Activated CD4-positive, alpha-beta T cell treated with anti-CD3 and anti-CD28 coated beads, Interleukin-2, amount 50 U/mL, for 4 hours (primary cell): ENCODE measurements around the gene TFEC.

ENCODE experiments used
- DNase-seq, 2 experiments: peaks; one replicate each; pipeline ENCODE4 v3.0.0-alpha.2; 2020

TFEC gene

DNA sequence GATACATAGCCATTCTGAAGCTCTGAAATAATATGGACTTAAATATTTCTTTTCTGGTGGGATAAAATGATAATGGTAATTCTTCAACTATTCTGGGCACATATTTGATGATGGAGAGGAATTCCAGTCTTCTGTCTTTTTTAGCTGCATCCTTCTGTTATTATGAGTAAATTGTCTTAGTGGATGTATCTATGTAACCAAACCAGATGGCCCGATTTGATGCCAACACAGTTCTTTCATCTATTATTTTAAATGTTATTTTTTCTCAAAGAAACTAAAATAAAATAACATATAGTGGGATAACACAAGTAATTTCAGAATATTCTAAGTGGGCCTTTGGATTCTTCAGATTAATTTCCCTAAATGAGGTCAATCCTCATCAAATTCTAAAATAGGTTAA lies 110.2 kb downstream of the TFEC start:
- no peak for DNase-seq

DNA sequence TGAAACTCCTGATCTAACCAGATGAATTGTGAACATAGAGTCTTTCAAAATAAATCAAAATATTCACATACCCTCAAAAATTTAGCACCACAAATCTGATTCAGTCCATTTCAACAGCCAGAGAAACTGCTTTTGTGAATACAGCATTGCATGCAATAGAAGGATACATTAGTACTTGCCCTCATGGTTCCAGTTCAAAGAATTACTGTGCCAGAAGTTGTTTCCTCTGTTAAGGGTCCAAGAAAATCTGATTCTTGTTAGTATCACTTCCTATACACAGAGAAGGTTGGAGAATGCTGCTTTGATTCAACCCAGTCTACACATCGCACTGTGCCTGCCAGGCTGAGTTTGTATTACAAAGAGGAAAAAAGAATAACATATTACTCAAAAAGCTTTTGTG lies 115.6 kb downstream of the TFEC start:
- no peak for DNase-seq

DNA sequence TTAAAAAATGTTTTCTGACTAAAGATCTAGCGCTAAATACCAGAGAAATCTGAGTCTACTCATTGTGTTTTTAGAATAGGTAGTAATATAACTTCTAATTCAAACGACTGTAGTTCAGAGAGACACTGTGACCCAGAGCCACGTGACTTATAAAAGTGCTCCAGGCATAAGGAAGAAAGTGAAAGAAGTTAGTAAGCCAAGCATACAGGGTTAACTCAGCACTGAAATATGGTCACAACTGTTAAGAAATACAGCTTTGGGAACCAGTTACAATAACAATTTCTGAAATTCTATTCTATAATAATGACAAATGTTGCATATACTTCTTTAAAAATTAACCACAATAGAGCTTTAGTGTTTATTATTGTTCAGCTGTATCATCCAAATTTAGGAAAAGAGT lies 119.1 kb downstream of the TFEC start:
- DNase-seq = no peak

DNA sequence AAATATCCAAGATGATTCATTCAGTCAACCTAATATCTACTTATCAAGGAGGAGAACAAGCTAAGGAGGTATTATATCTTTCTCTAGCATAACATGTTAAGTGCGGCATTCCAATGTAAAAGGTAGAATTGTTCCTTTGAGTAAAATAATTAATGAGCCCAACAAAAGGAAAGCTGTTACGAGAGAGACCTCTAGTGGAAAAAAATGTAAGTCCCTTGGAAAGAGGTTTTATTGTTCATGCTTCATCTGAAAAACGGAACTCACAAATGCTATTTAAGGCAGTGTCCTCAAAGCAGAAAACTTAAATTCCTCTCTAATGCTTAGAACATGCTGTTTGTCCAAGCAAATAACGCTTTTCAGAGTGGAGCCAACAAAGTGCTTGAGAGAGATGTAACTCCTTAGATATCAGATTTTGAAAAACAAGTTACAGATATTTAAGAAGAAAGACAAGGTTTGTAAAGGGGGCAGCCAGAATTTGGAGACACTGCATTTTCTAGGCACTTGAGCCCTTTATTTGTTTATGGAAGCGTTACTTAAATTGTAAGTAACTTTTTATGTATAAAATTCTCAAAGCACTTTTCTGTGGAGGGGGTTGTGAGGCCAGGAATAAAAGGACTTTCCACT lies 119.9 kb downstream of the TFEC start:
- no peak for DNase-seq

DNA sequence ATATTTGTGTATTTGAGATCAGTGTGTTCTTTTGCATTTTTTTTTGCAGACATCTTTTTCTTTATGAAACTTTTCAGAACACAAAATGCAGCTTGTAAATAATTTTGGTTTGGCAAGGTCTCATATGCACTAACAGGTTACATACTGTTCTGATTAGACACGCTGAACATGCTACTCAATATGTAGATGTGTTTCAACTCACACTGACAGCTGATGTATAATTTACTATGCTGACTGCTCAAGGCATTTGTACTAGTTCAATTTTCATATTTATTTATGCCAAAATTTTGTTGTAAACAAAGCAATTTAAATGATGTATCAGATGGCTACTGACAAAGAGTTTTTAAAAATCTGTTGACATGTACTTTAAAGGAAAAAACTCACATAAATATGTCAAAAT lies 123.8 kb downstream of the TFEC start:
- DNase-seq = no peak

DNA sequence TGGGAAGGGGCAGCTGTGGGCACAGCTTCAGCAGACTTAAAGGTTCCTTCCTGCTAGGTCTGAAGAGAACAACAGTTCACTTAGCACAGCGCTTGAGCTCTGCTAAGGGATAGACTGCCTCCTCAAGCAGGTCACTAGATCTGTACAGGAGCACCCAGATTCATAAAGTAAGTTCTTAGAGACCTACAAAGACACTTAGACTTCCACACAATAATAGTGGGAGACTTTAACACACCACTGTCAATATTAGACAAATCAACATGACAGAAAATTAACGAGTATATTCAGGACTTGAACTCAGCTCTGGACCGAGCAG lies 140.9 kb downstream of the TFEC start:
- no peak for DNase-seq

DNA sequence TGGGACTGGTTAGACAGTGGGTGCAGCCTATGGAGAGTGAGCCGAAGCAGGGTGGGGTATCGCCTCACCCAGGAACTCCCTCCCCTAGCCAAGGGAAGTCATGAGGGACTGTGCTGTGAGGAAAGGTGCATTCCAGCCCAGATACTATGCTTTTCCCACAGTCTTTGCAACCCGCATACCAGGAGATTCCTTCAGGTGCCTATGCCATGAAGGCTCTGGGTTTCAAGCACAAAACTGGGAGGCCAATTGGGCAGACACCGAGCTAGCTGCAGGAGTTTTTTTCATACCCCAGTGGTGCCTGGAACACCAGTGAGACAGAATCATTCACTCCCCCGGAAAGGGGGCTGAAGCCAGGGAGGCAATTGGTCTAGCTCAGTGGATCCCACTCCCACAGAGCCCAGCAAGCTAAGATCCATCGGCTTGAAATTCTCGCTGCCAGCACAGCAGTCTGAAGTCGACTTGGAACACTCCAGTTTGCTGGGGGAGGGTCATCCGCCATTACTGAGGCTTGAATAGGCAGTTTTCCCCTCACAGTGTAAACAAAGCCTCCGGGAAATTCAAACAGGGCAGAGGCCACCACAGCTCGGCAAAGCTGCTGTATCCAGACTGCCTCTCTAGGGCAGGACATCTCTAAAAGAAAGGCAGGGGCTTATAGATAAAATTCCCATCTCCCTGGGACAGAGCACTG lies 141.4 kb downstream of the TFEC start:
- no peak for DNase-seq

DNA sequence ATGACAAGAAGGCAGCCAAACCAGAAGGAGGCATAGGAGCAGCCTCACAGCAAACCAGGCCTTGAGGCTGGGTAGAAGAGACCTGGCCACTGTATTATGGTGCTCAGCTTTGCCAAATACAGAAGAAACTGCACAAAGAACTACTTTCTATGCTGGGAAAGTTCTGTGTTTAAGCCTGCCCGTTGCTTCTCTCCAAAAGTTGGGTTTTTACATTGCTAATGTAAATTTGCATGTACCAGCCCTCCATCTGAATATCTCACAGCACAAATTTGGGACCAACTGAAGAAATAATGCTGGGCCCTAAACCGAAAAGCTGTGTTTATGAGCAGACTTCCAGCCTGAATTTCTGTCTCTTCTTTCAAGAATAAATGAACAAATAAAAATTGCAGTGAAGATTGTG lies 145.0 kb downstream of the TFEC start:
- no peak for DNase-seq
